HUES6 (cell line): ENCODE results near the gene NSUN4.
A peak's percentile ranks its signal among the peaks of the same experiment; 100 is the strongest.

Source experiments
- H3K27ac ChIP-seq: 2 replicates; pipeline ENCODE4 v1.7.0; 2013; ENCODE audit warnings: low read depth, mild to moderate bottlenecking, low read length, inconsistent platforms
- H3K27me3 ChIP-seq: 2 replicates; pipeline ENCODE4 v1.6.1; 2013; ENCODE audit warnings: low read length; ENCODE audit not compliant: control insufficient read depth, insufficient read depth
- H3K36me3 ChIP-seq: 2 replicates; pipeline ENCODE4 v1.6.1; 2013; ENCODE audit warnings: low read length; ENCODE audit not compliant: control insufficient read depth, insufficient read depth
- H3K4me1 ChIP-seq: 2 replicates; pipeline ENCODE4 v1.6.1; 2013; ENCODE audit warnings: low read length; ENCODE audit not compliant: control insufficient read depth, insufficient read depth
- H3K4me3 ChIP-seq: 2 replicates; pipeline ENCODE4 v1.5.1; 2013; ENCODE audit warnings: low read depth, low read length
- H3K9ac ChIP-seq: one replicate; pipeline ENCODE4 v1.6.1; 2013; ENCODE audit warnings: mild to moderate bottlenecking, low read length
- H3K9me3 ChIP-seq: 2 replicates; pipeline ENCODE4 v1.6.1; 2013; ENCODE audit warnings: low read depth, low read length; ENCODE audit not compliant: control insufficient read depth, insufficient read depth

The NSUN4 gene

GRCh38 chr1:46368791-46369190 lies 28.2 kb downstream of the NSUN4 start:
- Histone ChIP-seq H3K27me3 (no peaks in the 10 kb centered on the region), H3K36me3 (peaks cover 26% of the 10 kb centered on the region), H3K4me1 (no peaks in the 10 kb centered on the region), H3K9ac (no peak overlapping the region), H3K27ac (no peak overlapping the region), H3K4me3 (no peak overlapping the region), H3K9me3 (no peaks in the 10 kb centered on the region)

DNA sequence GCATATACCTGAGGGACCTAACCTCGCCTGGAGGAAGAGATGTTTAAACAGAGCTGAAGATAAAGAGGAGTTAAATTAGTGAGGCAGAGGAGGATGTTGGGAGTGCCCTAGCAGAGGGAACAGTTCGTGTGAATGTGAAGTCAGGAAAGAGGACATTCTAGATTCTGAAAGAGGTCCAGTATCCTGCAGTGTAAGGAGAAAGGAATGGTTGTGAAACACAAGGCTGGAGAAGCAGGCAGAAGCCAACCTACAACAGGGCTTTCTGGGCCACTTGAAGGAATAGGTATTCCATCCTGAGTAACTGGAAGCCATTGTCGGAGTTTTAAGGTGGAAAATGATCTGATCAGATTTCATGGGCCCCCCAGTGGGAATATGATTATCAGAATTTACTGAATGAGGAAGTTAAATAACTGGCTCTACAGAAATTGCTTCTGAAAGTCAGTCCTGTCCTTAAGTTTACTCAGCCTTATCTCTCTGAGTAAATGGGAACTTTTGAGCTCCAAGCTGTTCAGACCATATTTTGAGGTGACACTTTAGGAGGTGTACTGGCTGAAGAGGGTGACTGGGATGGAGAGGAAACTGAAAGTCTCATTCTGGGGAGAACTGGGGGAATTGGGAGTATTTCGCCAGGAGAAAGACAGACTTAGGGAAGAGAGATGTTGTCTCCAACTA lies 29.1 kb downstream of the NSUN4 start:
- H3K27ac ChIP-seq = no peak overlapping the region
- H3K4me3 ChIP-seq = no peak overlapping the region
- H3K27me3 ChIP-seq = no peaks in the 10 kb centered on the region
- H3K9ac ChIP-seq = no peak overlapping the region
- peaks cover 22% of the 10 kb centered on the region for H3K36me3 ChIP-seq
- no peaks in the 10 kb centered on the region for H3K4me1 ChIP-seq
- H3K9me3 ChIP-seq = no peaks in the 10 kb centered on the region

DNA sequence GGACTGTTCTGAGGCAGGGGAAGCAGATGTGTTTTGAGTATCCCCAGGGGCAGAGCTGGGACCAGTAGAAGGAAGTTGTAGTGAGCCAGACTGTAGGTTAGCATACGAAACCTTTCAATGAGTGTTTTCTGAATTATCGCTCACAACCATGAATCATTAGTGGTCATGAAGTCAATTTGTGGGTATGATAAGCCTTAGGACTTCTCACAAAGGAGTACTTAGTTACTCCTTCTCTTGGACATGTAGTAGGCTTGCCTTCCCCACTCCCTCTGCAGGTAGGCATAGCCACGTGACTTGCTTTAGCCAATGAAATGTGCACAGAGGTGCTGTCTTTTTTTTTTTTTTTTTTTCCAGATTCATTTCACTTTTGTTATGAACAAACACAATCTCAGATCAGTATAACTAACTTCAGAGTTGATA lies 29.6 kb downstream of the NSUN4 start:
- peaks cover 17% of the 10 kb centered on the region for H3K36me3 ChIP-seq
- no peaks in the 10 kb centered on the region for H3K4me1 ChIP-seq
- no peak overlapping the region for H3K9ac ChIP-seq
- no peaks in the 10 kb centered on the region for H3K27me3 ChIP-seq
- H3K9me3 ChIP-seq = no peaks in the 10 kb centered on the region
- H3K4me3 ChIP-seq = no peak overlapping the region
- H3K27ac ChIP-seq = no peak overlapping the region

GRCh38 chr1:46372431-46372830 lies 31.8 kb downstream of the NSUN4 start:
- Histone ChIP-seq H3K4me1 (no peaks in the 10 kb centered on the region), H3K27ac (no peak overlapping the region), H3K9ac (no peak overlapping the region), H3K9me3 (no peaks in the 10 kb centered on the region), H3K27me3 (no peaks in the 10 kb centered on the region), H3K36me3 (peaks cover 8% of the 10 kb centered on the region), H3K4me3 (no peak overlapping the region)

GRCh38 chr1:46379996-46380395 lies 39.4 kb downstream of the NSUN4 start:
- H3K9ac ChIP-seq = no peak overlapping the region
- no peaks in the 10 kb centered on the region for H3K27me3 ChIP-seq
- peaks cover 8% of the 10 kb centered on the region for H3K4me1 ChIP-seq
- H3K27ac ChIP-seq = no peak overlapping the region
- H3K9me3 ChIP-seq = peaks cover 11% of the 10 kb centered on the region; the same call in 1 of the 2 replicates
- H3K4me3 ChIP-seq = no peak overlapping the region
- no peaks in the 10 kb centered on the region for H3K36me3 ChIP-seq

- no peaks in the 10 kb centered on the region for H3K27me3 ChIP-seq
Measured at GRCh38 chr1:46380508-46380907, 39.9 kb downstream of the NSUN4 start.

GRCh38 chr1:46393510-46393909 lies 52.9 kb downstream of the NSUN4 start:
- Histone ChIP-seq H3K4me1 (peaks cover 7% of the 10 kb centered on the region; the same call in 1 of the 2 replicates), H3K4me3 (peak overlapping the region; percentile 88), H3K27me3 (peaks cover 35% of the 10 kb centered on the region), H3K27ac (no peak overlapping the region), H3K9ac (no peak overlapping the region), H3K9me3 (peaks cover 18% of the 10 kb centered on the region), H3K36me3 (no peaks in the 10 kb centered on the region)

More at GRCh38 chr1:46380508-46380907, 39.9 kb downstream of the NSUN4 start:
- H3K9ac ChIP-seq = no peak overlapping the region
- peaks cover 8% of the 10 kb centered on the region for H3K4me1 ChIP-seq
- H3K27ac ChIP-seq = no peak overlapping the region
- peaks cover 11% of the 10 kb centered on the region; the same call in 1 of the 2 replicates for H3K9me3 ChIP-seq
- no peaks in the 10 kb centered on the region for H3K36me3 ChIP-seq
- H3K4me3 ChIP-seq = no peak overlapping the region

DNA sequence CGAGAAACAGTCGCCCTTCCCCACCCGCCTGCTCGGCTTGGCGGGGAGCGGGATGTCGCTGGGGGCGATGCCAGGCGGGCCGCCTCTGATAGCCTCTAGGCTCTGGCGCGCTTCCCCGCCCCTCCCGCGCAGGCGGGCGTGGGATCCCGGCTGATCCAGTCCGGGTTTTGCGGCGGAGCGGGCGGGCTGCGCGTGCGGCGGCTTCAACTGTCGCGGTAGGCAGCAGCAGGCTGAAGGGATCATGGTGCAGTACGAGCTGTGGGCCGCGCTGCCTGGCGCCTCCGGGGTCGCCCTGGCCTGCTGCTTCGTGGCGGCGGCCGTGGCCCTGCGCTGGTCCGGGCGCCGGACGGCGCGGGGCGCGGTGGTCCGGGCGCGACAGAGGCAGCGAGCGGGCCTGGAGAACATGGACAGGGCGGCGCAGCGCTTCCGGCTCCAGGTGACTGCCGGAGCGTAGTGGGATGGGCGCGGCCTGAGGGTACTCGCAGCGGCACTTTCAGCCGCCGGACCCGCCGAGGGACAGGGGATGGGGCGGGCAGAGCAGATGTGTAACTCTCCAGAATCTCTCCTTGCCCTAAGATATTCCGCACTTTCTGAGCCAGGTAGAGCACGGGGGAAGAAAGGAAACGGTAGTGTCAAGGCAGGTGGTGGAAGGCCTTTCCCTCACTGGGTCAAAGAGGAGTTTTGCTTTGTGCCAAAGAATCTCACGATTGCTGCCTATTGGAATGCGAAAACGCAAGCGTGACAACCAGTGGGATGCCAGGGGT lies 53.7 kb downstream of the NSUN4 start, which contains the start of gene FAAH:
Gene FAAH, plus strand, starts transcription at position 210 of the 764 bp plus-strand sequence. Its CDS starts 32 bp downstream, at position 242.
- peak within 1 kb of the TSS; percentile 88 for H3K4me3 ChIP-seq
- H3K27ac ChIP-seq = no peak within 1 kb of the TSS
- peaks cover 18% of the 10 kb centered on the region for H3K9me3 ChIP-seq
- no peaks in the 10 kb centered on the region for H3K36me3 ChIP-seq
- H3K4me1 ChIP-seq = peaks cover 7% of the 10 kb centered on the region; the same call in 1 of the 2 replicates
- peak within 1 kb of the TSS; percentile 50 for H3K9ac ChIP-seq
- H3K27me3 ChIP-seq = peaks cover 35% of the 10 kb centered on the region

DNA sequence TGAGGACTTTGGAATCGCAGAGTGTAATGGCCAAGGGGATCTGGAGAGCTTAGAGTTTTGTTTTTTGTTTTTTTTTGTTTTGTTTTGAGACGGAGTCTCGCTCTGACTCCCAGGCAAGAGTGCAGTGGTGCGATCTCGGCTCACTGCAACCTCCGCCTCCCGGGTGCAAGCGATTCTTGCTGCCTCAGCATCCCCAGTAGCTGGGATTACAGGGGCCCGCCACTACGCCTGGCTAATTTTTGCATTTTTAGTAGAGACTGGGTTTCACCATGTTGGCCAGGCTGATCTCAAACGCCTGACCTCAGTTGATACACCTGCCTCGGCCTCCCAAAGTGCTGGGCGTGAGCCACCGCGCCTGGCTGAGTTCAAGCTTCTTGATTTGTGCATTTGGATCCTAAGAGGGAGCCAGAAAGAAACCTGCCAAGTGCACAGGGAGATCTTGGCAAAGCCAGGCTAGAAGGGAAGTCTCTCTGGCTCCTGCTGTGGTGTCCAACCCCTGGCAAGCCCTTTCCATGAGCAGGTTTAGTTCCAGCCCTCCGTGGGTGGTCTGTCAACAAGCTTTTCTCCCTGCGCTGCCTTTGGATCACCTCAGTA lies 54.4 kb downstream of the NSUN4 start:
- H3K27me3 ChIP-seq = peaks cover 35% of the 10 kb centered on the region
- H3K27ac ChIP-seq = no peak overlapping the region
- H3K36me3 ChIP-seq = no peaks in the 10 kb centered on the region
- H3K9me3 ChIP-seq = peaks cover 18% of the 10 kb centered on the region
- H3K4me3 ChIP-seq = peak overlapping the region; percentile 88
- H3K4me1 ChIP-seq = peaks cover 7% of the 10 kb centered on the region; the same call in 1 of the 2 replicates
- H3K9ac ChIP-seq = peak overlapping the region; percentile 50

GRCh38 chr1:46396441-46397398 lies 56.1 kb downstream of the NSUN4 start:
- no peak overlapping the region for H3K9ac ChIP-seq
- no peaks in the 10 kb centered on the region for H3K36me3 ChIP-seq
- H3K4me3 ChIP-seq = no peak overlapping the region
- peaks cover 38% of the 10 kb centered on the region for H3K27me3 ChIP-seq
- H3K4me1 ChIP-seq = peaks cover 18% of the 10 kb centered on the region
- H3K27ac ChIP-seq = no peak overlapping the region
- peaks cover 18% of the 10 kb centered on the region for H3K9me3 ChIP-seq
